ENCODE results near the gene SIPA1L3. TPM values are rescaled to one million over a fixed set of nuclear protein-coding genes. Genes with fewer than 3 reads are reported as not detected.
A peak's percentile ranks its signal among the peaks of the same experiment; 100 is the strongest.

Gene SIPA1L3
- total RNA-seq, 1 experiment from 2014 or later, result 125 TPM

GRCh38 chr19:38143847-38144246 is 236.8 kb downstream of the SIPA1L3 start:
- H3K27ac Mint-ChIP-seq (ENCODE audit: unreplicated experiment), result no peak overlapping the region
- peaks cover 84% of the 10 kb centered on the region for H3K36me3 Mint-ChIP-seq (ENCODE audit: insufficient read depth, unreplicated experiment)
- TF ChIP-seq CTCF (IDR thresholded peaks at IDR 0.05; ENCODE audit: insufficient read depth in 1 of 2, low read depth in 1 of 2, low read length in 1 of 2, severe bottlenecking in 1 of 2, unreplicated experiment in 1 of 2), result peak in 1 of 2 experiments; percentile 32
- Histone ChIP-seq H3K4me3 (ENCODE audit: low read depth, low read length) (no peak overlapping the region), H3K9me3 (no peaks in the 10 kb centered on the region), H3K36me3 (ENCODE audit: control insufficient read depth, insufficient read depth, low read length) (peaks cover 7% of the 10 kb centered on the region), H3K4me1 (no peaks in the 10 kb centered on the region), H3K27me3 (replicated peaks; ENCODE audit: control insufficient read depth, insufficient read depth, low read length) (no peaks in the 10 kb centered on the region; the same call in 1 of the 2 replicates)
- peak in 1 of 2 experiments; percentile 29 for DNase-seq
- CTCF ChIA-PET, result interaction anchor here (0.6 to 2.4 kb wide), 7 partner anchors 8 to 245 kb away, joined by 3 to 8 read pairs (median 5); partner anchors contain the start of gene SIPA1L3
- H3K9me3 Mint-ChIP-seq (ENCODE audit: unreplicated experiment), result no peaks in the 10 kb centered on the region
- POLR2A ChIA-PET, result no interaction called here
- intact Hi-C loops (cut with micrococcal nuclease; ENCODE audit: unreplicated experiment), result loop anchor here (10.0 kb wide), 1 partner anchor 81 kb away; the partner anchor contains the start of gene DPF1
- no peak overlapping the region for H3K4me3 Mint-ChIP-seq (ENCODE audit: unreplicated experiment)
- no peaks in the 10 kb centered on the region for H3K27me3 Mint-ChIP-seq (ENCODE audit: insufficient read depth, unreplicated experiment)
- BruUV-seq (replicated peaks), result no TSS peak
- no peaks in the 10 kb centered on the region for H3K4me1 Mint-ChIP-seq (ENCODE audit: low read depth, unreplicated experiment)

- Mint-ChIP-seq H3K36me3 (ENCODE audit: insufficient read depth, unreplicated experiment) (peaks cover 82% of the 10 kb centered on the region), H3K27ac (ENCODE audit: unreplicated experiment) (no peak overlapping the region), H3K4me1 (ENCODE audit: low read depth, unreplicated experiment) (no peaks in the 10 kb centered on the region), H3K27me3 (ENCODE audit: insufficient read depth, unreplicated experiment) (no peaks in the 10 kb centered on the region), H3K9me3 (ENCODE audit: unreplicated experiment) (no peaks in the 10 kb centered on the region), H3K4me3 (ENCODE audit: unreplicated experiment) (no peak overlapping the region)
- Histone ChIP-seq H3K4me1 (no peaks in the 10 kb centered on the region), H3K36me3 (ENCODE audit: control insufficient read depth, insufficient read depth, low read length) (peaks cover 5% of the 10 kb centered on the region), H3K27me3 (replicated peaks; ENCODE audit: control insufficient read depth, insufficient read depth, low read length) (no peaks in the 10 kb centered on the region), H3K9me3 (no peaks in the 10 kb centered on the region), H3K4me3 (ENCODE audit: low read depth, low read length) (no peak overlapping the region)
- intact Hi-C loops (cut with micrococcal nuclease; ENCODE audit: unreplicated experiment), result loop anchor here (10.0 kb wide), 1 partner anchor 80 kb away; the partner anchor contains the start of gene DPF1
- CTCF ChIA-PET, result interaction anchor here (0.7 to 1.6 kb wide), 2 partner anchors 216 to 242 kb away, joined by 3 to 7 read pairs; no protein-coding TSS in a partner anchor
- no TSS peak for BruUV-seq (replicated peaks)
- TF ChIP-seq CTCF (IDR thresholded peaks at IDR 0.05; ENCODE audit: insufficient read depth in 1 of 2, low read depth in 1 of 2, low read length in 1 of 2, severe bottlenecking in 1 of 2, unreplicated experiment in 1 of 2), result no peak
- DNase-seq, result no peak
- POLR2A ChIA-PET, result no interaction called here
Measured at GRCh38 chr19:38144667-38145066, 237.7 kb downstream of the SIPA1L3 start.

GRCh38 chr19:38145623-38146022 is 238.6 kb downstream of the SIPA1L3 start:
- CTCF ChIA-PET, result interaction anchor here (0.7 kb wide), 1 partner anchor 216 kb away, joined by 3 read pairs; no protein-coding TSS in a partner anchor
- Histone ChIP-seq H3K27me3 (replicated peaks; ENCODE audit: control insufficient read depth, insufficient read depth, low read length) (no peaks in the 10 kb centered on the region), H3K36me3 (ENCODE audit: control insufficient read depth, insufficient read depth, low read length) (peaks cover 5% of the 10 kb centered on the region), H3K4me1 (no peaks in the 10 kb centered on the region), H3K9me3 (no peaks in the 10 kb centered on the region), H3K4me3 (ENCODE audit: low read depth, low read length) (no peak overlapping the region)
- intact Hi-C loops (cut with micrococcal nuclease; ENCODE audit: unreplicated experiment), result loop anchor here (10.0 kb wide), 1 partner anchor 79 kb away; the partner anchor contains the start of gene DPF1
- POLR2A ChIA-PET, result no interaction called here
- Mint-ChIP-seq H3K4me1 (ENCODE audit: low read depth, unreplicated experiment) (no peaks in the 10 kb centered on the region), H3K9me3 (ENCODE audit: unreplicated experiment) (no peaks in the 10 kb centered on the region), H3K27ac (ENCODE audit: unreplicated experiment) (no peak overlapping the region), H3K4me3 (ENCODE audit: unreplicated experiment) (no peak overlapping the region), H3K36me3 (ENCODE audit: insufficient read depth, unreplicated experiment) (peaks cover 83% of the 10 kb centered on the region), H3K27me3 (ENCODE audit: insufficient read depth, unreplicated experiment) (no peaks in the 10 kb centered on the region)
- no peak for TF ChIP-seq CTCF (IDR thresholded peaks at IDR 0.05; ENCODE audit: insufficient read depth in 1 of 2, low read depth in 1 of 2, low read length in 1 of 2, severe bottlenecking in 1 of 2, unreplicated experiment in 1 of 2)
- no TSS peak for BruUV-seq (replicated peaks)
- DNase-seq, result no peak
